Measurements from ENCODE around the gene KCNQ1OT1.

The KCNQ1OT1 gene

GRCh38 chr11:2558397-2558796 lies 141.4 kb downstream of the KCNQ1OT1 start:
- POLR2A ChIA-PET: no interaction called here

More at GRCh38 chr11:2558397-2558796, 141.4 kb downstream of the KCNQ1OT1 start:
- Histone ChIP-seq H3K4me3 (ENCODE audit: low read depth, low read length) (no peak overlapping the region), H3K27ac (ENCODE audit: extremely low read depth, low read depth, low read length) (no peak overlapping the region), H3K4me1 (ENCODE audit: control insufficient read depth, insufficient read depth, low read length) (no peaks in the 10 kb centered on the region), H3K36me3 (ENCODE audit: control insufficient read depth in 2 of 2, insufficient read depth in 1 of 2, low read length in 2 of 2) (no peaks in the 10 kb centered on the region), H3K9me3 (ENCODE audit: control insufficient read depth, insufficient read depth, low read depth, low read length) (no peaks in the 10 kb centered on the region)
- CTCF ChIA-PET: no interaction called here
- TF ChIP-seq ZNF274 (IDR thresholded peaks at IDR 0.05; ENCODE audit: low read length) (no peak), ZNF274 (tag by site-specific recombination; IDR thresholded peaks at IDR 0.05; ENCODE audit: borderline replicate concordance) (no peak), ZNF426 (tag by site-specific recombination; IDR thresholded peaks at IDR 0.05) (no peak), ZSCAN16 (tag by site-specific recombination; IDR thresholded peaks at IDR 0.05) (no peak), ZNF416 (tag by site-specific recombination; IDR thresholded peaks at IDR 0.05) (no peak), ZNF169 (tag by site-specific recombination; IDR thresholded peaks at IDR 0.05) (no peak), SCRT2 (tag by site-specific recombination; IDR thresholded peaks at IDR 0.05) (no peak), ZNF24 (tag by site-specific recombination; IDR thresholded peaks at IDR 0.05) (no peak), ZNF112 (tag by site-specific recombination; IDR thresholded peaks at IDR 0.05) (no peak), ZSCAN5A (tag by site-specific recombination; IDR thresholded peaks at IDR 0.05) (no peak), ZNF830 (tag by site-specific recombination; IDR thresholded peaks at IDR 0.05; ENCODE audit: low read depth) (no peak), ZFP3 (tag by site-specific recombination; IDR thresholded peaks at IDR 0.05; ENCODE audit: low read depth) (no peak), ZNF155 (tag by site-specific recombination; IDR thresholded peaks at IDR 0.05) (no peak), ZNF548 (tag by site-specific recombination; IDR thresholded peaks at IDR 0.05) (no peak), KLF17 (tag by site-specific recombination; IDR thresholded peaks at IDR 0.05) (no peak), ZNF544 (tag by site-specific recombination; IDR thresholded peaks at IDR 0.05) (no peak), ZNF362 (tag by site-specific recombination; IDR thresholded peaks at IDR 0.05) (no peak), ZNF777 (tag by site-specific recombination; IDR thresholded peaks at IDR 0.05; ENCODE audit: borderline replicate concordance) (no peak), ZNF174 (tag by site-specific recombination; IDR thresholded peaks at IDR 0.05) (no peak), HOXA7 (CRISPR knock-in tag; IDR thresholded peaks at IDR 0.05; ENCODE audit: borderline replicate concordance) (no peak)
- TF ChIP-seq, protein P1, sequence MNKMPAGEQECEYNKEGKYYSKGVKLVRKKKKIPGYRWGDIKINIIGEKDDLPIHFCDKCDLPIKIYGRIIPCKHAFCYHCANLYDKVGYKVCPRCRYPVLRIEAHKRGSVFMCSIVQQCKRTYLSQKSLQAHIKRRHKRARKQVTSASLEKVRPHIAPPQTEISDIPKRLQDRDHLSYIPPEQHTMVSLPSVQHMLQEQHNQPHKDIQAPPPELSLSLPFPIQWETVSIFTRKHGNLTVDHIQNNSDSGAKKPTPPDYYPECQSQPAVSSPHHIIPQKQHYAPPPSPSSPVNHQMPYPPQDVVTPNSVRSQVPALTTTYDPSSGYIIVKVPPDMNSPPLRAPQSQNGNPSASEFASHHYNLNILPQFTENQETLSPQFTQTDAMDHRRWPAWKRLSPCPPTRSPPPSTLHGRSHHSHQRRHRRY (tag by site-specific recombination; IDR thresholded peaks at IDR 0.05): no peak

All from HEK293 (cell line).